Upper lobe of left lung (tissue), 4 donors: ENCODE results near the gene TSHZ2.

Experiments
- EP300 ChIP-seq, 4 donors: sonication (generic); formaldehyde crosslinking; IDR thresholded peaks; one replicate each; pipeline ENCODE4 v1.5.1; 2017; ENCODE audit warnings: antibody characterized with exemption in 4 of 4, control low read depth in 2 of 4
- POLR2A ChIP-seq, 4 donors: fragments of 450-650 bp; IDR thresholded peaks; one replicate each; pipeline ENCODE4 v1.5.1; 2016 to 2017; ENCODE audit warnings: antibody characterized with exemption in 4 of 4, mild to moderate bottlenecking in 2 of 4
- TF ChIP-seq, protein P1 (sequence below), 6 experiments: fragments of 450-650 bp in 4 of 6; fragments of 200-600 bp in 2 of 6; sonication (generic) in 2 of 6; IDR thresholded peaks; one replicate each; pipeline ENCODE4 v1.5.1; 2016 to 2019; ENCODE audit warnings: antibody characterized with exemption in 6 of 6

DNA sequence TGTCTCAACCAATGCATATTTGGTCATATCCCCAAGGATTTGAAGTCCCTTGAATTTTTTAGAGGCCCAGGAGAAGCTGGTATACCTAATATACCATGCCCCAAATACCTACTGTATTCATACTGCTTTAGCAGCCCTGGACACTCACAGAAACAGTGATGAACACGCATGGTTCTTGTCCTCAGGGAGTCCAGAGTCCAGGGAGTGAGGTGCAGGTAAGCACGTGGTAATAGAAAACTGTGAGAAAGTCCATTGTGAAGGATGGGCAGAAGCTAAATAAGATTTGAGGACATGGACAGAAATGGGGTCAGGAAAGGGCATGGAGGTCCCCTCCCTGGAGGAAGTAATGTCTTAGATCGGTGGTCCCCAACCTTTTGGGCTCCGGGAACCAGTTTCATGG, 85.4 kb downstream of the TSHZ2 start:
- TF ChIP-seq, protein P1, sequence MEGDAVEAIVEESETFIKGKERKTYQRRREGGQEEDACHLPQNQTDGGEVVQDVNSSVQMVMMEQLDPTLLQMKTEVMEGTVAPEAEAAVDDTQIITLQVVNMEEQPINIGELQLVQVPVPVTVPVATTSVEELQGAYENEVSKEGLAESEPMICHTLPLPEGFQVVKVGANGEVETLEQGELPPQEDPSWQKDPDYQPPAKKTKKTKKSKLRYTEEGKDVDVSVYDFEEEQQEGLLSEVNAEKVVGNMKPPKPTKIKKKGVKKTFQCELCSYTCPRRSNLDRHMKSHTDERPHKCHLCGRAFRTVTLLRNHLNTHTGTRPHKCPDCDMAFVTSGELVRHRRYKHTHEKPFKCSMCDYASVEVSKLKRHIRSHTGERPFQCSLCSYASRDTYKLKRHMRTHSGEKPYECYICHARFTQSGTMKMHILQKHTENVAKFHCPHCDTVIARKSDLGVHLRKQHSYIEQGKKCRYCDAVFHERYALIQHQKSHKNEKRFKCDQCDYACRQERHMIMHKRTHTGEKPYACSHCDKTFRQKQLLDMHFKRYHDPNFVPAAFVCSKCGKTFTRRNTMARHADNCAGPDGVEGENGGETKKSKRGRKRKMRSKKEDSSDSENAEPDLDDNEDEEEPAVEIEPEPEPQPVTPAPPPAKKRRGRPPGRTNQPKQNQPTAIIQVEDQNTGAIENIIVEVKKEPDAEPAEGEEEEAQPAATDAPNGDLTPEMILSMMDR (IDR thresholded peaks at IDR 0.05), result no peak
- TF ChIP-seq POLR2A (IDR thresholded peaks at IDR 0.05) (no peak), EP300 (IDR thresholded peaks at IDR 0.05) (no peak)
